GM23338 (cell line): ENCODE measurements around the gene RNF112. TPM values are rescaled to one million over a fixed set of nuclear protein-coding genes. Genes with fewer than 3 reads are reported as not detected.

ENCODE experiments used
- ATAC-seq: fragments of 200-7000 bp; cut with Tn5 transposase; 3 replicates; pipeline ENCODE4 v1.9.1; 2020
- DNase-seq: peaks from one replicate; pipeline ENCODE4 v3.0.0-alpha.2; 2015; ENCODE audit warnings: low spot score
- H2AFZ ChIP-seq: fragments of 200-600 bp; sonication (generic); 2 replicates; pipeline ENCODE4 v1.8.0; 2016; ENCODE audit warnings: antibody characterized with exemption, mild to moderate bottlenecking, moderate library complexity
- H3F3A ChIP-seq: fragments of 200-600 bp; sonication (generic); replicated peaks from 2 replicates; pipeline ENCODE4 v1.8.0; 2017; ENCODE audit warnings: antibody characterized with exemption, mixed run types, low read depth
- H3K27ac ChIP-seq: fragments of 200-600 bp; sonication (generic); 2 replicates; pipeline ENCODE4 v1.6.1; 2016; ENCODE audit warnings: low read depth
- H3K27me3 ChIP-seq: fragments of 200-600 bp; sonication (generic); 2 replicates; pipeline ENCODE4 v1.8.0; 2016; ENCODE audit warnings: mild to moderate bottlenecking, mixed run types, moderate library complexity; ENCODE audit not compliant: insufficient read depth
- H3K36me3 ChIP-seq: fragments of 200-600 bp; sonication (generic); 2 replicates; pipeline ENCODE4 v1.8.0; 2016; ENCODE audit warnings: mild to moderate bottlenecking; ENCODE audit not compliant: insufficient read depth
- H3K4me1 ChIP-seq: fragments of 200-600 bp; sonication (generic); 2 replicates; pipeline ENCODE4 v1.8.0; 2016; ENCODE audit warnings: mild to moderate bottlenecking, moderate library complexity; ENCODE audit not compliant: insufficient read depth
- H3K4me2 ChIP-seq: fragments of 200-600 bp; sonication (generic); 2 replicates; pipeline ENCODE4 v1.7.1; 2017; ENCODE audit warnings: mixed run types
- H3K4me3 ChIP-seq: fragments of 200-600 bp; sonication (generic); 2 replicates; pipeline ENCODE4 v1.6.1; 2016; ENCODE audit warnings: mixed run types
- H3K79me2 ChIP-seq: fragments of 200-600 bp; sonication (generic); replicated peaks from 2 replicates; pipeline ENCODE4 v1.8.0; 2017; ENCODE audit warnings: mild to moderate bottlenecking; ENCODE audit not compliant: insufficient read depth
- H3K9me2 ChIP-seq: fragments of 200-600 bp; sonication (generic); 2 replicates; pipeline ENCODE4 v1.8.0; 2017; ENCODE audit not compliant: insufficient read depth
- H4K20me1 ChIP-seq: fragments of 200-600 bp; sonication (generic); replicated peaks from 2 replicates; pipeline ENCODE4 v1.8.0; 2017; ENCODE audit warnings: mild to moderate bottlenecking; ENCODE audit not compliant: insufficient read depth
- H3K27ac Mint-ChIP-seq: 2 replicates; pipeline ENCODE4 v1.8.0; 2020; ENCODE audit warnings: inconsistent platforms, mild to moderate bottlenecking, moderate library complexity, mixed read lengths
- H3K27me3 Mint-ChIP-seq: 3 replicates; pipeline ENCODE4 v1.8.0; 2022; ENCODE audit warnings: low read depth, mild to moderate bottlenecking, moderate library complexity, mixed read lengths, inconsistent platforms; ENCODE audit not compliant: insufficient read depth, poor library complexity
- H3K36me3 Mint-ChIP-seq: 3 replicates; pipeline ENCODE4 v1.8.0; 2021; ENCODE audit warnings: low read depth, mild to moderate bottlenecking, inconsistent platforms, moderate library complexity, mixed read lengths
- H3K4me1 Mint-ChIP-seq: 3 replicates; pipeline ENCODE4 v1.8.0; 2020; ENCODE audit warnings: mild to moderate bottlenecking, inconsistent platforms, mixed read lengths
- H3K4me3 Mint-ChIP-seq: 3 replicates; pipeline ENCODE4 v1.8.0; 2021; ENCODE audit warnings: moderate library complexity, mild to moderate bottlenecking, inconsistent platforms, mixed read lengths
- H3K9me3 Mint-ChIP-seq: 3 replicates; pipeline ENCODE4 v1.8.0; 2020; ENCODE audit warnings: moderate library complexity, mild to moderate bottlenecking, inconsistent platforms, mixed read lengths
- CREB1 ChIP-seq: fragments of 250-450 bp; sonication (Bioruptor Pico); IDR thresholded peaks from 2 replicates; pipeline ENCODE4 v1.5.0; 2020; ENCODE audit warnings: low read depth, mild to moderate bottlenecking, moderate library complexity
- CTCF ChIP-seq, 2 experiments: fragments of 200-600 bp in 1 of 2; sonication (generic) in 1 of 2; conservative IDR thresholded peaks; 2 replicates each; pipeline versions ENCODE4 v1.5.1 to v1.6.1; 2016 to 2017; ENCODE audit warnings: antibody characterized with exemption in 2 of 2, low read depth in 2 of 2, mild to moderate bottlenecking in 2 of 2, moderate library complexity in 1 of 2
- ETS1 ChIP-seq: IDR thresholded peaks from 2 replicates; pipeline ENCODE4 v1.6.1; 2016; ENCODE audit warnings: antibody characterized with exemption
- EZH2 ChIP-seq: fragments of 200-600 bp; sonication (generic); IDR thresholded peaks from one replicate; pipeline ENCODE4 v1.8.0; 2017; ENCODE audit warnings: antibody characterized with exemption, mild to moderate bottlenecking, low read depth; ENCODE audit not compliant: unreplicated experiment
- EZH2phosphoT487 ChIP-seq: fragments of 200-600 bp; sonication (generic); IDR thresholded peaks from one replicate; pipeline ENCODE4 v1.8.1; 2018; ENCODE audit warnings: antibody characterized with exemption; ENCODE audit not compliant: unreplicated experiment
- JUNB ChIP-seq: IDR thresholded peaks from one replicate; pipeline ENCODE4 v1.6.1; 2016; ENCODE audit warnings: antibody characterized with exemption; ENCODE audit not compliant: unreplicated experiment
- NANOG ChIP-seq: IDR thresholded peaks from 2 replicates; pipeline ENCODE4 v1.6.1; 2016; ENCODE audit warnings: antibody characterized with exemption, borderline replicate concordance
- POLR2AphosphoS5 ChIP-seq: IDR thresholded peaks from 2 replicates; pipeline ENCODE4 v1.6.1; 2016; ENCODE audit warnings: antibody characterized with exemption, low read depth
- REST ChIP-seq: IDR thresholded peaks from one replicate; pipeline ENCODE4 v1.6.1; 2018; ENCODE audit warnings: antibody characterized with exemption; ENCODE audit not compliant: unreplicated experiment
- STAT1 ChIP-seq: IDR thresholded peaks from one replicate; pipeline ENCODE4 v1.6.1; 2016; ENCODE audit warnings: antibody characterized with exemption; ENCODE audit not compliant: unreplicated experiment
- ZNF114 ChIP-seq: fragments of 250-450 bp; sonication (Bioruptor Pico); IDR thresholded peaks from 2 replicates; pipeline ENCODE4 v1.5.0; 2020; ENCODE audit warnings: mild to moderate bottlenecking, moderate library complexity
- ZNF331 ChIP-seq: fragments of 250-450 bp; sonication (Bioruptor Pico); IDR thresholded peaks from 2 replicates; pipeline ENCODE4 v1.5.0; 2020; ENCODE audit warnings: low read depth, mild to moderate bottlenecking, moderate library complexity
- ZNF462 ChIP-seq: fragments of 250-450 bp; sonication (Bioruptor Pico); IDR thresholded peaks from 2 replicates; pipeline ENCODE4 v1.5.0; 2020; ENCODE audit warnings: mild to moderate bottlenecking, moderate library complexity
- polyA plus RNA-seq: library from polyadenylated mRNA; unstranded; fragments of >200 nt; fragmentation: Nextera tagmentation; extraction: Ambion mirVana; gene quantifications from 2 replicates; pipeline ENCODE4 v1.2.1, GENCODE V29; 2016
- total RNA-seq: library from RNA; depleted of rRNA; stranded (reverse); fragments of >200 nt; shearing (Covaris generic); gene quantifications from 2 replicates; pipeline ENCODE4 v1.2.3, GENCODE V29; 2014

The RNF112 gene
- total and polyA plus RNA-seq, 2 experiments from 2014 or later: 0.42 to 4.1 TPM

GRCh38 chr17:19369846-19370492 is 41.1 kb upstream of the RNF112 start:
- Histone ChIP-seq H4K20me1 (no peaks in the 10 kb centered on the region), H3K9me2 (no peaks in the 10 kb centered on the region), H3K4me1 (peaks cover 5% of the 10 kb centered on the region), H3F3A (no peaks in the 10 kb centered on the region), H3K4me2 (no peak overlapping the region), H3K27ac (no peak overlapping the region), H3K4me3 (no peak overlapping the region), H3K79me2 (0 out of 2 replicates have a peak, but pooled peaks cover 3% of the 10 kb centered on the region), H2AFZ (no peak overlapping the region), H3K27me3 (no peaks in the 10 kb centered on the region), H3K36me3 (no peaks in the 10 kb centered on the region)
- ATAC-seq (no peak), DNase-seq (no peak)
- peaks cover 5% of the 10 kb centered on the region for H3K27me3 Mint-ChIP-seq
- TF ChIP-seq POLR2AphosphoS5: no peak
- TF ChIP-seq JUNB: no peak
- no peak for TF ChIP-seq ZNF331
- no peak for TF ChIP-seq EZH2
- TF ChIP-seq ZNF114: no peak
- no peak for TF ChIP-seq ETS1
- no peak for TF ChIP-seq CTCF (conservative IDR thresholded peaks at IDR 0.05; ENCODE audit: low read depth in 2 of 2)
- no peak for TF ChIP-seq CREB1
- TF ChIP-seq EZH2phosphoT487: no peak
- TF ChIP-seq REST: no peak
- TF ChIP-seq ZNF462 (CRISPR knock-in tag): no peak
- no peak for TF ChIP-seq STAT1
- no peak for TF ChIP-seq NANOG
- H3K4me3 Mint-ChIP-seq: no peak overlapping the region; the same call in 2 of the 3 replicates
- H3K36me3 Mint-ChIP-seq: no peaks in the 10 kb centered on the region; the same call in 2 of the 3 replicates
- peaks cover 12% of the 10 kb centered on the region for H3K4me1 Mint-ChIP-seq
- no peak overlapping the region for H3K27ac Mint-ChIP-seq
- H3K9me3 Mint-ChIP-seq: no peaks in the 10 kb centered on the region; the same call in 2 of the 3 replicates
